Mucosa of descending colon (tissue), 3 donors: ENCODE measurements around the gene ZSCAN22. TPM values are rescaled to one million over a fixed set of nuclear protein-coding genes. Genes with fewer than 3 reads are reported as not detected.

ENCODE experiments used
- ATAC-seq: fragments of 200-7000 bp; cut with Tn5 transposase; one replicate; pipeline ENCODE4 v1.9.1; 2020; ENCODE audit warnings: mild to moderate bottlenecking, moderate library complexity
- DNase-seq, 3 donors: peaks; one replicate each; pipeline ENCODE4 v3.0.0-alpha.2; 2020
- H3K36me3 ChIP-seq: fragments of 200-600 bp; one replicate; pipeline ENCODE4 v1.8.0; 2021; ENCODE audit warnings: low read depth, mild to moderate bottlenecking
- H3K4me1 ChIP-seq: fragments of 200-600 bp; one replicate; pipeline ENCODE4 v1.8.0; 2021; ENCODE audit warnings: low read depth, mild to moderate bottlenecking
- H3K4me3 ChIP-seq: fragments of 200-600 bp; one replicate; pipeline ENCODE4 v1.8.0; 2021; ENCODE audit warnings: mild to moderate bottlenecking
- H3K9me3 ChIP-seq: fragments of 200-600 bp; one replicate; pipeline ENCODE4 v1.8.0; 2021; ENCODE audit warnings: mild to moderate bottlenecking
- intact Hi-C, 2 donors: fragments of 100-400 bp; cut with DNase I in 1 of 2; cut with micrococcal nuclease in 1 of 2; formaldehyde crosslinking; loops; one replicate each; pipeline versions ENCODE4 v1.11.0 to v1.11.1; 2022; cut with DNase I, micrococcal nuclease
- total RNA-seq, 3 donors: library from RNA; stranded (reverse); fragmentation: NEBNext Ultra II Directional in 2 of 3; extraction: Animal tissue kit (Norgen Biotek cat#: 25700) in 2 of 3; gene quantifications; one replicate each; pipeline versions ENCODE4 v1.2.1 to v1.2.4, GENCODE V29; 2021 to 2023
- TF ChIP-seq, protein P1 (sequence below): fragments of 200-600 bp; IDR thresholded peaks from one replicate; pipeline ENCODE4 v1.8.0; 2022; ENCODE audit warnings: antibody characterized with exemption, mild to moderate bottlenecking
- donor health status: DM: no; HTN: no; CAD: no; lungs with moderate emphysema.
- donor health status: DM: no; HTN: no; CAD: no.
- donor health status: DM: no; HTN: yes; CAD: no.

ZSCAN22 gene
- total RNA-seq, 3 donors from 2014 or later, result 2.4 to 5.4 (median 3.2) TPM

DNA sequence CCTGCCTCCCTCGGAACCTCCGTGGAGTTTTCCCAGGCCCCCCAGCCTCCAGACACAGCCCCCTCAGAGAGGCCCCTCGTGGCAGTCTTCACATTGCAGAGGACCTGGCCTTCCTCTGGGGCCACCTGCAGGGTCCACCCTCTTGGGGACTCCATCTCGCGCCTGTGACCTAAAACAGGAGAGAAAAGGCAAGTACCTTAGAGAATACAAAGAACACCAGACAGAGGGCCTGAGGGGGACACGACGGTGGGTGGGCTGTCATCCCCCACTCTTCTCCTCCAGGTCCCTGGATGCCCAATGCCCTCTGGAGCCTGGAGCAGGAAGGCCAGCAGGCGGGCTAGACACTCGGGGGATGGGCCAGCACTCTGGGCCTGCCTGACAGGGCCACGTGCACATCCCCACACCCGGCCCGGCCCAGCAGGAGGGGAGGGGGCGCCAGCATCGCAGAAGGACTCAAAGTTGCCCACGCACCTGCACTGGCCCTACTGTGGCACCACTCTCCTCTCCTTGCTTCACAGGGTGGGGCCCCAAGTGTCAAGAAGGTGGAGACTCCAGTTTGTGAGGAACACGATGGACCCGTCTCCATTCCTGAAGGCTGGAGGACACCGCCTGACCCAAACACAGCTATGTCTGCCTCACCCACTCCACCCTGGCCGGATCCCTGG is 30.8 kb downstream of the ZSCAN22 start:
- no peak overlapping the region for H3K4me3 ChIP-seq

DNA sequence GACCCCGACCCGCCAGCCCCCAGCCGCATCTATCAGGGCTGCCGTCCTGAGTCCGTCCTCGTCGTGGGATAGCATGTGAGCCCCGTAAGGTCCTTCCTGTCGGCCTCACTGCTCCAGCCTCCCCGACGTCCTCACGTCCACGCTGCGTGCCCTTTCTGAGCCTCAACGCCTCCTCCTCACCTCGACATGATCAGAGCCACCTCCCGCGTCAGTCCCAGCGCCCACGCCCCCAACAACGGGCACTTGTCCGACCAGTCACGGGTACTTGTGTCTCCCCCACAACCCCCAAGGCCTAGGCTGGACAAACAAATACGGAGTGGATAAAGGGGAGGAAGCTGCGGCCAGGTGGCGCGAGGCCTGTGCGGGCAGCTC is 35.1 kb downstream of the ZSCAN22 start:
- intact Hi-C loops, result no loop called here
- ATAC-seq, result peak; percentile 32
- no peaks in the 10 kb centered on the region for H3K36me3 ChIP-seq
- no peaks in the 10 kb centered on the region for H3K9me3 ChIP-seq
- H3K4me1 ChIP-seq, result no peaks in the 10 kb centered on the region
- peak overlapping the region; percentile 54 for H3K4me3 ChIP-seq
- TF ChIP-seq, protein P1, sequence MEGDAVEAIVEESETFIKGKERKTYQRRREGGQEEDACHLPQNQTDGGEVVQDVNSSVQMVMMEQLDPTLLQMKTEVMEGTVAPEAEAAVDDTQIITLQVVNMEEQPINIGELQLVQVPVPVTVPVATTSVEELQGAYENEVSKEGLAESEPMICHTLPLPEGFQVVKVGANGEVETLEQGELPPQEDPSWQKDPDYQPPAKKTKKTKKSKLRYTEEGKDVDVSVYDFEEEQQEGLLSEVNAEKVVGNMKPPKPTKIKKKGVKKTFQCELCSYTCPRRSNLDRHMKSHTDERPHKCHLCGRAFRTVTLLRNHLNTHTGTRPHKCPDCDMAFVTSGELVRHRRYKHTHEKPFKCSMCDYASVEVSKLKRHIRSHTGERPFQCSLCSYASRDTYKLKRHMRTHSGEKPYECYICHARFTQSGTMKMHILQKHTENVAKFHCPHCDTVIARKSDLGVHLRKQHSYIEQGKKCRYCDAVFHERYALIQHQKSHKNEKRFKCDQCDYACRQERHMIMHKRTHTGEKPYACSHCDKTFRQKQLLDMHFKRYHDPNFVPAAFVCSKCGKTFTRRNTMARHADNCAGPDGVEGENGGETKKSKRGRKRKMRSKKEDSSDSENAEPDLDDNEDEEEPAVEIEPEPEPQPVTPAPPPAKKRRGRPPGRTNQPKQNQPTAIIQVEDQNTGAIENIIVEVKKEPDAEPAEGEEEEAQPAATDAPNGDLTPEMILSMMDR, result no peak
- DNase-seq, result peak in 2 of 3 donors; percentile 69 to 76

More for the DNA sequence above, 30.8 kb downstream of the ZSCAN22 start:
- ATAC-seq, result no peak
- no peaks in the 10 kb centered on the region for H3K9me3 ChIP-seq
- H3K4me1 ChIP-seq, result no peaks in the 10 kb centered on the region
- TF ChIP-seq, protein P1, result no peak
- DNase-seq, result no peak
- intact Hi-C loops, result no loop called here
- H3K36me3 ChIP-seq, result no peaks in the 10 kb centered on the region

DNA sequence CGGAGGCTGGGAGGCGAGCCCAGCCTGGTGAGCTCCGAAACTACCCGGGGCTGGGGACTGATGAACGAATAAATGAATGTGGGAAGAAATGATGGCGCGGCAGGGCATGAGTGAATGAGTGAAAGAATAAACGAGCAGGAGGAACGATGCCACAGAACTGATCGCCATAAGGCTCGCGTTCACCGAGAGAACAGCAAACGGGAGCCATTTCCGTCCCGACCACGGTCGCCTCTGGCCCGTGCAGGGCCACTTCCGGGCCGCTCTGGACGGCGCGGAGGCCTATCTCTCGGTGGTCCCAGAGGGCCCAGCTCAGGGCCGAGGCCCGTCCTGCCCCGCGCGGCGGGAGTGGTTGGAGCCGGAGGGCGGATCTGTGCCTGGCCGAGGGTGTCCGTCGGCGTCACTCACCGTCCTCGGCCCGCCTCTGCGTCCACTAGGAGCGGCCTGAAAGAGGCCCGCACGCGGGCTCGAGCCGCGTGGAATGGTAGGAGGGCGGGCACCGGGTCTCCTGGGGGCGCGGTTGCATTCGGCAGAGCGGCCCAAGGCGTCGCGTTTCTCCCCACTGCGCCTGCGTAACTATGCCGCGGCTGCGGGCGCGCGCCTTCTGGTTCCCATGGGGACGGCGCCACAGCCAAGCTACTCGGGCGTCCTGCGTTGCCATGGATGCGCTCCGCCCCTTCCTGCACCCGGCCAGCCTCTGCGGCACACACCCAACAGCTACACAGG is 35.6 kb downstream of the ZSCAN22 start, which contains the start of gene ZNF497:
Gene ZNF497 (minus strand): TSS at position 480 of the 723 bp plus-strand sequence. CDS start 5,116 bp downstream, outside the sequence.
- ATAC-seq (peak; percentile 95), DNase-seq (peak; percentile 98 to 99 (median 98))
- intact Hi-C loops, result no loop called here
- H3K36me3 ChIP-seq, result no peaks in the 10 kb centered on the region
- H3K4me1 ChIP-seq, result no peaks in the 10 kb centered on the region
- TF ChIP-seq, protein P1, result no peak
- no peaks in the 10 kb centered on the region for H3K9me3 ChIP-seq
- peak within 1 kb of the TSS; percentile 54 for H3K4me3 ChIP-seq

DNA sequence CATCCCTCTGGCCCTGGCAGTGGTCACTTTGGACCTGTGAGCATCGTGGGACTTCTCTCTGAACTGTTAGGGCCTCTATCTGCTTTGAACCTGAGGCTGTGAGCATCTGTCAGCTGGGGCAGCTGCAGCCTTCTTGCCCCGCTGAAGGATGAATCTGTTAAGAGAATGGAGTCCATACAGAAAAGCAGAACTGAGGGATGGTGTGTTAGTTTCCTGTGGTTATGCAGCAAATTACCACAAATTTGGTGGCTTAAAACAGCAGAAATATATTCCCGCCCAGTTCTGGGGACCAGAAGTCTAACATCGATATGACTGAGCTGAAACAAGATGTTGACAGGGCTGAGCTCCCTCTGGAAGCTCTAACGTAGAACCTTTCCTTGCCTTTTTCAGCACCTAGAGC is 37.4 kb downstream of the ZSCAN22 start:
- intact Hi-C loops, result no loop called here
- TF ChIP-seq, protein P1, result no peak
- H3K36me3 ChIP-seq, result no peaks in the 10 kb centered on the region
- no peak overlapping the region for H3K4me3 ChIP-seq
- DNase-seq (no peak), ATAC-seq (no peak)
- no peaks in the 10 kb centered on the region for H3K9me3 ChIP-seq
- no peaks in the 10 kb centered on the region for H3K4me1 ChIP-seq

DNA sequence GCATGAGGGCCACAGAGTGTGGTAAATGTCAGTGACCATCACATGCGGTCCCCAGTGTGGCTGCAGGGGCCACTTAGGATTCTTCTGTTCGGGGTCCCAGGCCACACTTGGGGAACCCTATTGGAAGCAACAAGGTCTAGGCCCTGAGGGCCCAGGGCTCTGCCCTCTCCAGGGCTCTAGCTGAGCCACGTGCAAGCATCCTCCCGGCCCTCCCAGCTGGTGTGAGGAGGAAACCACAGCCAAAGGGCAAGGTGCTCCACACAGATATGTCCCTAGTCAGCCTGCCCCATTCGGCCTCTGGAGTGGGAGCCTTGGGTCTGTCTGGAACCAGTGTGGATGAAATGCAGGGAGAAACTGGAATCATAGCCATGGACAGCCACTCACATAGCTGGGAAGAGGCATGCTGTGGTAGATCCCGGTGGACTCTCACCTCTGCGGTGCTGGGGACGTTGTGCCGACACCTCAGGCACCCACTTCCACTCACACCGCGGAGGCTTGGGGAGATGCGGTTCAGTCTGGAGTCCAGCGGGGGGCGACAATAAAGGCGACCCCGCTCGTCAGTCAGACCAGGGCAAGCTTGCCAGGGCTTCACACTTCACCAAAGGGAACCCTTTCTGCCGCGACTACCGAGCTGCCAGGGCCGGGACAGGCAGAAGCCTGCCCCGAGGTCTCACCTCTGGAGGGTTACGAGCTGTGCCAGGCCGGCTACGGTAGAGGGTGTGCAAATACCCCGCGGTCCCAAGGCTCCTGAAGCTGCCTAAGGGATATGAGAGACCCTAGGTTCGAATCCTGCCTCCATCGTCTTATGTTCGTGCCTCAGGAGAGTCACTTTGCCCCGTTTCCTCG is 40.0 kb downstream of the ZSCAN22 start:
- ATAC-seq, result no peak
- intact Hi-C loops, result no loop called here
- H3K4me3 ChIP-seq, result no peak overlapping the region
- H3K9me3 ChIP-seq, result no peaks in the 10 kb centered on the region
- H3K36me3 ChIP-seq, result no peaks in the 10 kb centered on the region
- TF ChIP-seq, protein P1, result no peak
- DNase-seq, result no peak
- no peaks in the 10 kb centered on the region for H3K4me1 ChIP-seq
